GM10847 (cell line): ENCODE data around the gene FOXP4.

Source experiments
- POLR2A ChIP-seq: IDR thresholded peaks from 2 replicates; pipeline ENCODE4 v1.6.1; 2011; ENCODE audit not compliant: insufficient read length; ENCODE audit errors: extremely low read depth

The FOXP4 gene

DNA sequence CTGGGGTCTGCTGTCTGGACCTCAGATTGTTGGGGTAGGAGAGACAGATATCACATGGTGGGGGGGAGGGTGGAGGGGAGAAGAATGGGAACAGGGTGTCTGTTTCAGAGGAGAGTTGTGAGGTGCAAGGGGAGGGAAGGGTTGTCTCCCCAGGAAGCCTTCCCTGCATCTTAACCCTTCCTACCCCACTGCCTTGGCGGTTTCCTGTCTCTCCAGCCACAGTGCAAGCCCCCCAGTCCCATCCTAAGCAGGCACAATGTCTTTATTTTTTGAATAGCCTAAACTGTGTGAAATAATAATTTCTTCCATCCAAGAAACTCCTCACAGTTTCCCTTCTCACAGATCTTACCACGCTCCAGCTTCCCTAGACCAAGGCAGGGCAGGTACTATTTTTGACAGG is 3.5 kb downstream of the FOXP4 start:
- no peak for TF ChIP-seq POLR2A

DNA sequence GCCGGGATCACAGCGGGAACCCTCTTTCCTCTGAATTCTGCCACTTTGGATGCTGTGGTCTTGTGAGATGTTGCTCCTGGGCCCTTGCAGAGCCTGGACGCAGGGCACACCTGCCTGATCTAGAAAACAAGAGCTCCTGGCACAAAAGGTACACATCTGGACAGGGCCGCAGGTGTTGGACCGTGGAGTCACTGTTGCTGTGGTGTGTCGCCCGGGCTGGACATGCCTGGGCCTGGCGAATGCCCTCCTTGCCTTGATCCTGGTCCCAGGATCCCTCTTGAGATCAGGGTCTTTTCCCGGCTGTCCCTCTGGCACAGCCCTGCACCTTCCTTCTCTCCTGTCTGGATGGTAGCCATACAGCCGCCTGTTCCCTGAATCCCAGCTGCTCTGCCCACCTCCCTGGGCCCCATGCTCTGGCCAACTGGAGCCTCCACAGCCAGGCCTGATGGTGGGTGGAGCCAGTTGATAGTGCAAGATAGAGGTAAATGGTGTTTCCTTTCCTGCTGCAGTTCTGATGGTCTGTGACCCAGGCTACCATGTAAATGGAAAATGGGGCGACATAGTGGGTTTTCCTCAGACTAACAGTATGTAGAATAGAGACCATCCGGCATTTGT is 5.0 kb downstream of the FOXP4 start:
- TF ChIP-seq POLR2A, result no peak

DNA sequence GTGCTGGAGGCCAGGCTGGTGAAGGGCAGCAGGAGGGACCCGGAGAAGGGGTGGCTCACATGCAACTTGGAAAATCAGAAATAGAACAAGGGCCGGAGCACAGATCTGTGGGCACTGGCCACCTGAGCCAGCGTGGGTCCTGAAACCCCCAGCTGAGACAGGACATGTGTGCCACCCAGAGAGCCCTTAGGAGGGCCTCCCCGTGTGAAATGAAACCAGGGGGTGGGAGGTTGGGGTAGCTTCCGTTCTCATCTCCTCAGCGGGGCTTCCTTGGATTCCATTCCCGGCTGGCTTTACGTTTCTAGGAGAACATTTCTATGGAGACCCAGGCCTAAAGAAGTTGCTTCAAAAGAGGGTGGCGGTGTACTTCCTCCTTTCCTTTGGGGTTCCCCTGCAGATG is 5.7 kb downstream of the FOXP4 start:
- TF ChIP-seq POLR2A, result no peak

DNA sequence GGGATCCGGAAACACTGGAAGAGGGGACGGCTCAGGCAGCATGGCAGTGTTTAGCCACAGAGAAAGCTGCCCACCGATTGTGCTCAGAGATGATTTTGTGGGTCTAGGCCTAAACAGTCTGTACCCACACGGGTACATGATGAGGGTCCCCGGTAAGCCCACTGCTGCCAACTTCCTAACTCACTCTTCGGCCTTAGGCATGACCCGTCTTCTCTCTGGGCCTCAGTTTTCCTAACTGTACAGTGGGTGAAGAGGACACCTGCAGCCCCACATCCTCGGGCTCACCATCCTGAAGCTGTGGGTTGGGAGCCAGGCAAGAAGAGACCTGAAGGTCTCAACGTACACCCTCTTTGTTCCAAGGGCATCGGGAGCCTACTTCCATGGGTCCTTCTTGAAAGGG is 6.5 kb downstream of the FOXP4 start:
- TF ChIP-seq POLR2A, result no peak

DNA sequence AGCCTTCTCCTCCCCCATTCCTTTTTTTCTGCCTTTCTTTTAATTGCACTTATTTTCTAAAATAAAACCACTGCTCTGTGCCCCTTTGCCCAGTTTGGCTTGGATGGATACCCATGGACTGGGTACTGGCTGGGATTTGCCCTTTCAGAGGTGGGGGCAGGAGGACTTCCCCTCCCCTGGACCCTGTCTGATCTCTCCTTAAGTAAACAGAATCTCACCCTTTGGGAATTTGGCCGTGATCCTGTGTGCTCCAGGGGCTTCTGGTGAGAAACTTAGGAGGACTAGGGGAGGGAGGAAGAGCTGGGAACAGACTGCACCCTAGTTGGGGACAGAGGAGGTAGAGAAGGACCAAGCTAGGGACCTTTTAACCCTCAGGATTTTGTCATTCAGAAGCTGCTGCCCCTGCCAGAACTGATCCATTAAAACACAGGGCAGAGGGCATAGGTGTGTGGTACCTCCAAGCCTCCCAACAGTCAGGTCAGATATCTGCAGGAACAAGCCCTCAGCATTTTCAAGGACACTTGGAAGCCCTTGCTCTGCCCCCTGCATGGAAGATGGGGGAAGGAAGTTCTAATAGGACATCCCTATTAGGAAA is 7.3 kb downstream of the FOXP4 start:
- TF ChIP-seq POLR2A, result no peak

DNA sequence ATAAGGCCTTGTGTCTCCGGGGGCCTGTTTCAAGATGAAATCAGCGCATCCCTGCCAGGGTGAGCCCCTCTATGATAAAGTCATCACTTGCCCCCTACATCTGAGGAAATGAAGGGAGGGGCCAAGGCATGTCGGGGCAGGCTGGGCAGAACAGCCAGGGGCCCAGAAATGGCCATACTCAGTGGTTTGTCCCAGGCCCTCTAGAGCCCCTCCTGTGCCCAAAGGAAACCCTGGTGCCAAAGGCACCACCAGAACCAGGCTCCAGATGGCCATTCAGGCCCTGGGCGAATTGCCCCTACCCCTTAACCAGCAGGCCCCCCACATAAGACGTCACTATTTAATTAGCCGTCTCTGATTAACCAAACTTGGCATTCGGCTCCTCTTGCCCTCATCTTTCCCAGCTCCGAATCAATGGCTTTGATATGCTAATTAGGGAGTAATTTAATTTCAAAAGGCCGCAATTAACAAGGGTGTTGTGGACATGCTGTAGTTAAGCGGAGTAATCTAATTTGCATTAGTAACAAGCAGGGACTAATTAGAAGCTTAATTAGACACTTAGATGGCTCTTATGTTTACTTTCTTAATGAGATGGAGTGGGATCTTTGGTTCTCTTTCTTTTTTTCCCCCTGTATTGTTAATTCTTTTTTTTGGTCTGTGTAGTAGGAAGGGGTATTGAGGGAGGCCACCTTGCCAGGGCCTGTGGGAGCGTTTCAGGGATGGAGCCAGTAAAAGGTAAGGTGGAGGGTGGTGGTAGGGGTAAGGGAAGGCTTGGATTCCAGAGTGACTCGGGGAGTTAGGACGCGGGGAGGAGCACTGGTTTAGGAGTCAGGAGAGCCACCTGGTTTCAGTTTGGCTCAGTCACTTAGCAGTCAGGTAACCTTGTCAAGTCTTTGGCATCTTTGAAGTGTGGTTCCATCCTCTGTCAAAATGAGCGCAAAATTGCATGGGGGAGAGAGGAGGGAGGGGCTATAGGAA is 9.4 kb downstream of the FOXP4 start:
- no peak for TF ChIP-seq POLR2A

DNA sequence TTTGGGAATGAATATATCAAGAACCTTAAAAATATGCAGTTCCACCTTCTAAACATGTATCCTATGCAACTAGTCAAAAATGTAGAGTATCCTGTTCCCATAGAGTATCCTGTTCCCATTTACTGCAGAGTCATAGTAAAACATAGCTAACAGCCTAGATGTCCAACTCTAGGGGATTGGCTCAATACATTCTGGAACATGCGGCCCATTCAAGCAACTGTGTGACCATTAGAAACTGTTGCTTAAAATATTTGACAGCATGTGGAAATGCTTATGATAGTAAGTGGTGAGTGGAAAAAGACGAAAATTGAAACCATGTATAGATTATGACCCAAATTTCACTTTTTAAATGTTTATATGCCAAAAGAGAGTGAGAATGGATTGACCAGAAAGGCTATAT is 11.2 kb downstream of the FOXP4 start:
- TF ChIP-seq POLR2A, result no peak

DNA sequence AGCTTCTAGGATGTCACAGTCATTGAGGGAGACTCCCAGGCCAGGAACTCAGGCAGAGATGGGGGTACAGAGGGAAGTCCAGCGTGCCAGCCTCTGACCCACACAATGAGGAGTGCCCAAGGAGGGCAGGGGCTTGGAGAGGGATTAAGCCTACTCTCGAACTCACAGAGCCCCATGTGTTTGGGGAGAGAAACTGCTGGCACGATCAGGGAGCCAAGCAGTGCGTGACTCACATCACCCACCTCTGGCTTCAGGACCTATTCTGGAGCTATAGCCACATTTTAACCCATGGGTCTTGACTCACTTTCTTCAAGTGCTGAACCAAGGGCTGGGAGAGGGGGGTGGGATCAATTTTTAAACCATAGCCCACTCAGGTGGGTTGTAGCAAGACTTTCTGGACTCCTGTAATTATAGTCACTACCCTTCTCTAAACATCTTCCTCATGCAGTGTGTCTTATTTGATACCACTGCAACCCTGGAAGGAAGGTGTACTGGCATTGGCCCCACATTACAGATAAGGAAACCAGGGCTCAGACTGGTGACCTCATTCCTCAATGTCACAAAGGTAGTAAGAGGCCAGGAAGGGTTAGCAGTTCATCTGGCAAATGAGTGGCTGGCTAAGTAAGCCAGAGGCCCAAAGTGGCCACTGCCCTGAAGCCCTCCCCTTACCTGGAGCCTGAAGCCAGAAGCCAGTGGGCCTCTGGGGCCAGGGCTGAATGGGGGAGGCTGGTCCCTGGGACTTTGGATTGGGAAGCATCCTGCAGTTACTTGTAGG is 12.0 kb downstream of the FOXP4 start:
- no peak for TF ChIP-seq POLR2A

DNA sequence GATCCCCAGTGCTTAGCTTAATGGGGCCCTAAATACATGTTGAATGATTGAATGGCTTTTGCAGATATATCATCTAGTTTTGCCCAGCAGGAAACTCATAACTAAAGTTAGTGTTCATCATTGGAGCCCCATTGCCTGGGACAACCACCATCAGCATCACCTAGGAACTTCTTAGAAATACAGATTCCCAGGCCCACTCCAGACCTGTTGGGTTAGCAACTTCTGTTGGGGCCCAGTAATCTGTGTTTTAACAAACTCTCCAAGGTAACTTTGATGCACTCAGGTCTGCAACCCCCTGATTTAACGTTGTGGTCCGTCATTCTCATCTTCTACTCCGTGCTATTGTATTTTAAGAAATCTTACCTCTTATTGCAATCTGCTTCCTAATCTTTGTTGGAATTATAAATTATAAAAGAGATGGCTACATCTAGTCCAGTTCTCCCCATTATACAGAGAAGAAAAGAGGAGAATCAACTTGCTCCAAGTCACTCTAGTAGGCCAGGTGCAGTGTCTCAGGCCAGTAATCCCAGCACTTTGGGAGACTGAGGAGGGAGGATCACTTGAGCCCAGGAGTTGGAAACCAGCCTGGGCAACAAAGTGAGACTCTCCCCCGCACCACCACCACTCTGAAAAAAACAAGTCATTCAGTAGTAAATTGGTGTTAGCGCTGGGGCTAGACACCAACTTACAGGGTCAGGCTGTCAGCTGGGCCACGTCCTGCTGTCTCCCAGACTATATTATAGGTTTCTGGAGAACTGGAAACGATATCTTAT is 13.7 kb downstream of the FOXP4 start:
- TF ChIP-seq POLR2A, result no peak

DNA sequence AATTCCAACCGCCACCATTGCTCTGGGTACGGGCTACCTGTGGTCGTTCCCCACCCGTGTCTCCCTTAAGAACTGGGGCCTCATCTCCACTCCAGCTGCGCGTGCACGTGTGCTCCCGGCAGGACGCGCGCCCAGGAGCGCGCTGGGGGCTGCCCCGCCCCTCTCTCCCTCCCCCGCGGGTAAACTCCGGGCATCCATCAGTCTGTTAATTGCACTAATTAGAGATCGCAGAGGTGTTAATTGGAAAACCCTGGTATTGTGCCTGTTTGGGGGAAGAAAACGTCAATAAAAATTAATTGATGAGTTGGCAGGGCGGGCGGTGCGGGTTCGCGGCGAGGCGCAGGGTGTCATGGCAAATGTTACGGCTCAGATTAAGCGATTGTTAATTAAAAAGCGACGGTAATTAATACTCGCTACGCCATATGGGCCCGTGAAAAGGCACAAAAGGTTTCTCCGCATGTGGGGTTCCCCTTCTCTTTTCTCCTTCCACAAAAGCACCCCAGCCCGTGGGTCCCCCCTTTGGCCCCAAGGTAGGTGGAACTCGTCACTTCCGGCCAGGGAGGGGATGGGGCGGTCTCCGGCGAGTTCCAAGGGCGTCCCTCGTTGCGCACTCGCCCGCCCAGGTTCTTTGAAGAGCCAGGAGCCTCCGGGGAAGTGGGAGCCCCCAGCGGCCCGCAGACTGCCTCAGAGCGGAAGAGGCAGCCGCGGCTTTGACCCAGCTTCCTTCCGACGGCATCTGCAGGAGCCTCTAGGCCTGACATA is 14.4 kb downstream of the FOXP4 start:
- no peak for TF ChIP-seq POLR2A

DNA sequence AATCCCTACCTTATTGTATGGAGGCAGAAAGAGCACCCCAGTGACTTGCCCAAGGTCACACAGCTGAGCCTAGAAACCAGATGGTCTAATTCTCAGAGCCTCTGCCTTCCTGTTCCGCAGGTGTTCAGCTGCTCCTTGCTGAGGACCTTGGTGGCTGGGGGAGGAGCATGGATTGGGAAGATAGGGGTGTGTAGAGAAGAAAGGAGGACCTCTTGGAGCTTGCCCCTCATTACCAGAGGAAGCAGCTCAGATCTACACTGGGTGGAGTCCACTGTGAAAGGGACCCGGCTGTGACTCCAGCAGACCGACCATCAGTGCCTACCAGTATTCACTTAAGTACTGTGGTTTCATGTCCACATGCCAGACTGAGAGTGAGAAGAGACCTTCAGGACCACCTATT is 15.2 kb downstream of the FOXP4 start:
- no peak for TF ChIP-seq POLR2A

DNA sequence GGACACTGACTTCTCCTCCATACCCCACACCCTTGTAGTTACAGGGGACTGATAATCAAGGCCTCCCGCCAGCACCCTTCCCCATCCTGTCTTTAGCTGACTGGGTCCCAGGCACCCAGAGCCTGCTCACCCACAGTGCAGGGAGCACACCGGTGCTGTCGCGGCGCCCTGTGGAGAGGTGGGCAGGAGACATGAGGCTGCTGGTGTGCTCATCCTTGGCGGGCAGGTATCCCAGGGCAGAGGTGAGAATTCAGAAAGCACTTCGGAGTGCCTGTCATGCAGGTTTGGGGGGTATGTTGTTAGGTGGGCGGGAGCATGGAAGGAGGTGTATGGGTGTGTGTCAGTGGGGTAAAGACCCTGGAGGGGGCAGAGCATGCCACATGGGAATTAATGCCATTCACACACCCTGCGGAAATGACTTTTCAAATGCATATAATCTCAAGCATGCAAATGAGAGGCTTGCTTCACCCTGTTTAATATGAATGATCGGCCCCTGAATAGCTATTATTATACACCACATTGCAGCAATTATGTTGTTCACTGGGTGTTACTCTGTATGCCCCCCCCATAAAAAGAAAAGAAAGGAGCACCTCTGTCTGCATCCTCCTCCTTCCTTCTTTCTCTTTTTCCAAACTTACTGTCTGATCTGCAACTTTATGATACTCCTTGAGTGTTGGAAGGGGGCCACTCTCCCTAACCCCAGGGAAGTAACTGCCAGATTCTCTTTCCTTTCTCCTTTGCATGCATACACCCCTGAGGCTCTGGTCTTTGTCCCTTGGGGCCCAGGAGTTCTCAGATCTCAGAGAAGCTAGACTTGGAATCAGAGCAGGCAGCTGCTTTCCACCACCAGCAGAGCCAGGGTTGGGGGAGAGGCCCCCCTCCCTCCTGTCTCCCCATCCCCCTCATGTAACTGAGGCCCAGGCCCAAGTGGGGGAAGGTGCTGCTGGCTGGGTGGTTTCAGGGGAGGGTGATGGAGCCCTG is 16.0 kb downstream of the FOXP4 start:
- no peak for TF ChIP-seq POLR2A
